Activated CD4-positive, alpha-beta T cell treated with anti-CD3 and anti-CD28 coated beads for 24 hours (primary cell): Measurements from ENCODE around the gene TEKT3.

Experiments used
- DNase-seq, 2 donors: peaks; one replicate each; pipeline ENCODE4 v3.0.0-alpha.2; 2020; ENCODE audit warnings: low read depth in 2 of 2

Gene TEKT3

GRCh38 chr17:15341385-15341849 is at the start of gene TEKT3:
TEKT3 (minus strand) TSS chr17:15341597; CDS start chr17:15331585, 10,012 bp downstream.
- DNase-seq = peak in 1 of 2 donors; percentile 1

- DNase-seq = no peak
These were observed 47.1 kb upstream of the TEKT3 start for GRCh38 chr17:15388356-15389041.

DNA sequence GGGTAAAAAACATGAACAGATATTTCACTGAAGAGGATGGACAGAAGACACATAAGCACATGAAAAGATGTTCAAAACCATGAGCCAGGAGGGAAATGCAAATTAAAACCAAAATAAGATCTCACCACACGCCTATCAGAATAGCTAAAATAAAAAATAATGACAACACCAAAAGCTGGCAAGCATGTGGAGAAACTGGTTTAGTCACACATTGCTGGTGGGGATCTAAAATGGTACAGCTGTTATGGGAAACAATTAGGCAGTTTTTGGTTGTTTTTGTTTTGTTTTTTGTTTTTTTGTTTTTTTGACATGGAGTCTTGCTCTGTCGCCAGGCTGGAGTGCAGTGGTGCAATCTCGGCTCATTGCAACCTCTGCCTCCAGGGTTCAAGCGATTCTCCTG is 44.7 kb upstream of the TEKT3 start:
- no peak for DNase-seq

DNA sequence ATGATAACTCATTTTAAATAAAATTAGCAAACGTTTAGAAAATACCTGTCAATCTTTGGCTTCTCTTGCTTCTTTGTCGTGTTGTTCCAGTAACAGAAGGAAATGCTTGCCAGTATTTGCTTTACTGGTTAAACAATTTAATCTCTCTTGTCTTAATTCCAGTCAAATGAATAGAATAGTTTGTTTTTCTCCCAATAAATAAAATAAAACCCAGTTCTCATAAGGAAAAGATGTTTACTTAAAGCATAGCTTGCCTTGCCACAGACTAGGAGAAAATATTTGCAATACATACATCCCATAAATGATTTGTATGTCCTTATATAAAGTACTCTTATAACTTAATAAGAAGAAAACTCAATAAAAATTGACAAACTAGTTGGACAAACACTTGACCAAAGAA is 43.9 kb upstream of the TEKT3 start:
- DNase-seq = no peak

- DNase-seq = no peak
These were observed 42.9 kb upstream of the TEKT3 start for GRCh38 chr17:15384142-15384787.

- no peak for DNase-seq
These were observed 41.5 kb upstream of the TEKT3 start for GRCh38 chr17:15382914-15383313.

- no peak for DNase-seq
These were observed 40.3 kb upstream of the TEKT3 start for GRCh38 chr17:15381707-15382106.

GRCh38 chr17:15380446-15380845 is 39.0 kb upstream of the TEKT3 start:
- no peak for DNase-seq

GRCh38 chr17:15379659-15380058 is 38.3 kb upstream of the TEKT3 start:
- DNase-seq = no peak

GRCh38 chr17:15378243-15378642 is 36.8 kb upstream of the TEKT3 start:
- DNase-seq = no peak

DNA sequence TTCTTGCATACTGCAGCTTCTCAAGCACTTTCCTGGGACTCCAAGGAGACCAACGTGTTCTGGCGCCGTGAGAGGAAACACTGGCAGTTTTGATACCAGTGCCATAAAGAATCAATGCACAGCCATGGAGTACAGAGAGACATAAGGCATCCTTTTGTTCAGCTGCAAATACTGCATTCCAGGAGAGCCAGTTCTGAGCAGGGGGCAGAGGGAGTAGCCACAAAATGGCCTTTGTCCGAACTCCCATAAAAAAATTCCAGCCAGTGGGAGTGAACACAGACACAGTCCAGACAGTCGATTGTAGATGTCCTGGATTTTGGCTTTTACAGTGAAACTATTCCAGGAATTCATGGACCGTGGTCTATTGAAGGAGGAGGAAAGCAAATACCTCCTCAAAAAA is 36.2 kb upstream of the TEKT3 start:
- no peak for DNase-seq

DNA sequence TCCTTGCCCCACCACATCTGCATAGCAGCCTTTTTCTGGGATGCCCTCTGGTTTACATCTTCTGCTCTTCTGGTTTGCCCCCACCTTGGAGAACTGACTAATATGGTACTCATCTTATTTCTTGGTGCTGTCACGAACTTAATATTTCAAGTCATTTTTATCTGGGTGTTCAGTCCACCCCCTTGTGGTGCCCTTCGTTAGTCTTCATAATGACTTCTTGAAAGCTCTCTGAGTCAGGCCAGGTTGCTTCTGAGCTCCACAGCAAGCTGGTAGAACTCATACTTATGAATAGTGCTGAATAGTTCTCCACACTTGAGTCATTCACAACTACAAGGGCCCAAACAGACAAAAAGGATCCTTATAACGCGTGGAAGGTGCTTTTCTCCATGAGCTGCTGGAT is 35.8 kb upstream of the TEKT3 start:
- no peak for DNase-seq

DNA sequence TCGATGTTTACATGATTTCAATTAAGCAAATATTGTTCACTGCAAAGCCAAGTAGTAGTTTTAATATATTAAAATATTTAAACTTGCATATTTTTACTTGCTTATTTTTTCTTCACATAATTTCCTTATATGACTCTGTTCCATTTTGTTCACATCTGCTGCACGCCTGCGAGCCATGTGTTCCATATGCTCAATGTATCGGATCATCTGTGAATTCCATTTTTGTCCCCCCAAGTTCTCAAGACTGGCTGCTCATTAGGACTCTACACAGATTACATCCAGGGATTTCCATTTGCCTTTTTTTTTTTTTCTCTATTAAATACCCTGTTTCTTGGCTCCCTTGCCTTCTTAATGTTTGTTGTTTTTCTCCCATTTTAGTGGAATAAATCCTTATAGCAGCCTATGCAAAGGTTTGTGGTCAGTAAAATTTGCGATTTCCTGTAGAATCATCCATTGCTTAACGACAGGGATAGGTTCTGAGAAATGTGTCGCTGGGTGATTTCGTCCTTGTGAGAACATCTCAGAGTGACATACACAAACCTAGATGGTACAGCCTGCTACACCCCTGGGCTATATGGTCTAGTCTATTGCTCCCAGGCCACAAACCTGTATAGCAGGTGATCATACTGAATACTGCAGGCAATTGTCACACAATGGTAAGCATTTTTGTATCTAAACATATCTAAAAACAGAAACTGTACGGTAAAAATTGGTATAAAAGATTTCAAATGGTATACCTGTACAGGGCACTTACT is 30.2 kb upstream of the TEKT3 start:
- DNase-seq = no peak

DNA sequence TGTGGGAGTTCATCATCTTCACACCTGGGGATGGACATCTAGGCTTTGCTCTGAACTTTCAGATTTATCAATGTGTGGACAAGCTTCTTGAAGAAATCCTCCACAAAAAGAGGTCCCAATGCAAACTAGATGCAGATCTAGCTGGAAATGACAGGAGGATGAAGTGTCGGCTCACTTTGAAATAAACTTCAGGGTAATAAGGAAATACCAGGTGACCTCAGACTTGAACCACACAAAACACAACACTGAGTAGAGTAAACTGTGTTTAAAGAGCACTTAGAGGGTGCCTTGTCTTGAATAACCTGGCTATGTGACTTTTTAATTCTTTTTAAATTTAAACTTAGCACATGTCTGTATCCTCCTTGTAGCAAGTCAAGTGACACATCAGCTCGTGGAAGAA is 27.2 kb upstream of the TEKT3 start:
- no peak for DNase-seq

- no peak for DNase-seq
These were observed 24.6 kb upstream of the TEKT3 start for GRCh38 chr17:15366026-15366425.

GRCh38 chr17:15364615-15365014 is 23.2 kb upstream of the TEKT3 start:
- no peak for DNase-seq

DNA sequence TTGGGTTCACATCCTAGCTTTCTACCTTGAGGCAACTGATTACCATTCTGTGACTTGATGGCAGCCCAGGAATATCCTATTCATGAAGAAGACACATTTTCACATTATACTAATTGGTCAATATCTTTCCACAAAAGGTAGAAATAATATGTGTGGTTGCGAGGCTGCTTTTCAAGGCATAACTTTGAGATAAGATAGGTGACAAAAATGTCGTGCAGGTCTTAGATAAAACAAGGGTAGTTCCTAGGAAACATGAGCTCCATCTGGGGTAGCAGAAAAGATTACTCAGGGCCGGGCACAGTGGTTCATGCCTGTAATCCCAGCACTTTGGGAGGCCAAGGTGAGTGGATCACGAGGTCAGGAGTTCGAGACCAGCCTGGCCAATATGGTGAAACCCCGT is 22.3 kb upstream of the TEKT3 start:
- no peak for DNase-seq

- DNase-seq = no peak
These were observed 20.2 kb upstream of the TEKT3 start for GRCh38 chr17:15361592-15361991.

GRCh38 chr17:15361151-15361550 is 19.8 kb upstream of the TEKT3 start:
- DNase-seq = no peak

DNA sequence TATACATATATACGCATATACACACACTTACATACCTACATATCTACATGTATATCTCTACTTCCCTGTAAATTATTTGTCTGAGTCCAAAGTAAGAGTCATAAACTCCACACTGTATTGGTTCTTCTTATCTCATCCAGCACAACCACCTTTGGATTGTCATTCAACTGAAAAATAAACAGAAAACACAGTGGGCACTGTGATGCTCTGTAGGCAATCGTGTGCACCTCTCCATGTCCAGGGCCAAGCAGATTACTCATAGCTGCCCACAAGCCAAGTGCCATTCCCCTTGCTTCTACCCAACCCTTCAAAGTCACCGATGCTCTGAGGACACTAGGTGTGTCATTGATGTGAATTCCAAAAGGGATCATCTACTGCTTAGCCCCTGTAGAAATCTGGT is 12.9 kb upstream of the TEKT3 start:
- no peak for DNase-seq

GRCh38 chr17:15351925-15352324 is 10.5 kb upstream of the TEKT3 start:
- no peak for DNase-seq

GRCh38 chr17:15351478-15351840 is 10.1 kb upstream of the TEKT3 start:
- DNase-seq = no peak
